ENCODE measurements around the gene ZFP36L1. TPM values are rescaled to one million over a fixed set of nuclear protein-coding genes. Genes with fewer than 3 reads are reported as not detected.

Gene ZFP36L1
- total and polyA plus RNA-seq, 2 donors (not counting 3 experiments of a cell fraction or from before 2014, with no cell fraction given), result 46.0 to 89.6 TPM

DNA sequence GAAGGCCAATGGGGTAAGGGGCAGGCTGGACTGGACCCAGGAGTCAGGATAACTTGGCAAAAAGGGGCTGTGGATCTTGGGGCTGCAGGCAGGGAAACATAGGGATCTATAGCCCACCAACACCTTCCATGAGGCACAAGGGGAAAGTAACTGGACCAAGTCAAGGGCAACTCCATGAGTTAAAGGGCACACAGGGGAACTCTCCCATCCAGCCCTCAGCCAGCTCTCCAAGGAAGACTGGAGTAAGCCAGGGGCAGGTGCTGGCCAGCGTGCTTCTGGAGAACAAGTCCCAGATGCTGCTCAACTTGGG lies 31.3 kb upstream of the ZFP36L1 start:
- Histone ChIP-seq H2AFZ (ENCODE audit: low read depth, low read length) (peak overlapping the region; percentile 87), H3K36me3 (ENCODE audit: control insufficient read depth in 2 of 2, extremely low read depth in 1 of 2, insufficient read depth in 2 of 2, low read length in 2 of 2) (no peaks in the 10 kb centered on the region), H3K27me3 (ENCODE audit: control insufficient read depth in 2 of 2, insufficient read depth in 2 of 2, low read length in 2 of 2) (no peaks in the 10 kb centered on the region), H4K20me1 (replicated peaks; ENCODE audit: control insufficient read depth, extremely low read depth, insufficient read depth, low read length) (no peaks in the 10 kb centered on the region), H3K4me3 (replicated peaks in 1 of 3; ENCODE audit: insufficient read depth in 1 of 3, low read depth in 1 of 3, low read length in 3 of 3) (no peak overlapping the region), H3K9ac (replicated peaks; ENCODE audit: extremely low read depth, insufficient read depth, low read length) (no peak overlapping the region), H3K4me1 (ENCODE audit: control insufficient read depth, extremely low read depth, insufficient read depth, low read length) (no peaks in the 10 kb centered on the region), H3K27ac (ENCODE audit: insufficient read depth, low read depth, low read length) (no peak overlapping the region), H3K9me3 (replicated peaks; ENCODE audit: control insufficient read depth, insufficient read depth, low read length) (no peaks in the 10 kb centered on the region), H3K79me2 (ENCODE audit: control insufficient read depth, insufficient read depth, low read length) (no peaks in the 10 kb centered on the region), H3K9me1 (replicated peaks; ENCODE audit: control insufficient read depth, extremely low read depth, insufficient read depth, low read length) (no peaks in the 10 kb centered on the region), H3K4me2 (ENCODE audit: insufficient read depth, low read length) (no peak overlapping the region)
- no peak for TF ChIP-seq MYC (IDR thresholded peaks at IDR 0.05; ENCODE audit: low read depth, low read length)
- BruUV-seq (replicated peaks), result no TSS peak
- dilution Hi-C loops (cut with MboI; ENCODE audit: extremely low pct_ligation_motif_present, low sequenced_read_pairs), result loop anchor here (25.0 kb wide), 1 partner anchor 887 kb away; no protein-coding TSS in a partner anchor
- DNase-seq (ENCODE audit: low read depth, low spot score) (no peak), FAIRE-seq (no peak)
- intact Hi-C loops (cut with micrococcal nuclease), result loop anchor here (1.0 to 2.0 kb wide), 3 partner anchors 20 to 987 kb away; no protein-coding TSS in a partner anchor
- POLR2A ChIA-PET, result no interaction called here
- CTCF ChIA-PET, result interaction anchor here (1.1 to 7.1 kb wide), 7 partner anchors 18 to 986 kb away, joined by 4 to 65 read pairs (median 11); no protein-coding TSS in a partner anchor

DNA sequence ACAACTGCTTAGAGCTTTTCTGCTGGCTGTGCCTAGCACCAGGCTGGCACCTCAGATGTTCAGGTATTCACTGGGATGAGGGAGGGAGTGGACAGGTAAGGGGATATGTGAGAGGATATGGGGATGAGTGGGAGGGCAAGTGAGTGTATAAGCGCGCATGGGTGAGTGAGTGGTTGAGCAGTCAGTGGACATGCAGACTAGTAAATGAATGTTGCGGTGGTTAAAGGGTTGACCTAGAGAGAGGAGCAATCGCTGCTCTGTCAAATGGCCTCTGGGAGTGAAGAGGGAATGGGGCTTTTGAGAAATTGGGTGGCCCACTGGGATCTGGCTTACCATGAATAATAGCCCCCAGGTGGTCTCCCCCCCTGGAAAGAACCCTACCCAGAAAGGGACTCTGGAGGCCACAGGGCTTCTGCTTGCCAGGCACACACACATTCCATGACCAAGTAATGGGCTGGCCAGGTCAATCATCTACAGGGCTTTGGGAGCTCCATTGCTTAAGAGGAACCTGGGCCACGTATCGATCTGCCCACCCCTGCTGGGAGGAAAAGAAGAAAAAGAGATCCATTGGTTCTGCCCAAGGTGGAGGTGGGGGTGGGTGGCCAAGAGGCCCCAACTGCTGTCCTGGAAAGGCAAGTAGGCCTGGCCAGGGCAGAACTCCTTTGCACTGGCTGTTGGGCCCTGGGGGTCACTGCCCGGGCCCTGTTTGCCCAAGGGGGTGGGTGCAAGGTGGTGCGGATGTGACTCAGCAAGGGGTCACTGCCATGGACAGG lies 30.8 kb upstream of the ZFP36L1 start:
- no peak overlapping the region for H3K4me3 ChIP-seq (replicated peaks in 1 of 3; ENCODE audit: insufficient read depth in 1 of 3, low read depth in 1 of 3, low read length in 3 of 3)
- no peak overlapping the region for H3K27ac ChIP-seq (ENCODE audit: insufficient read depth, low read depth, low read length)
- H3K4me1 ChIP-seq (ENCODE audit: control insufficient read depth, extremely low read depth, insufficient read depth, low read length), result no peaks in the 10 kb centered on the region
- no peak for TF ChIP-seq FOS (IDR thresholded peaks at IDR 0.05; ENCODE audit: borderline replicate concordance, insufficient read depth, low read length)
- TF ChIP-seq, protein P1, sequence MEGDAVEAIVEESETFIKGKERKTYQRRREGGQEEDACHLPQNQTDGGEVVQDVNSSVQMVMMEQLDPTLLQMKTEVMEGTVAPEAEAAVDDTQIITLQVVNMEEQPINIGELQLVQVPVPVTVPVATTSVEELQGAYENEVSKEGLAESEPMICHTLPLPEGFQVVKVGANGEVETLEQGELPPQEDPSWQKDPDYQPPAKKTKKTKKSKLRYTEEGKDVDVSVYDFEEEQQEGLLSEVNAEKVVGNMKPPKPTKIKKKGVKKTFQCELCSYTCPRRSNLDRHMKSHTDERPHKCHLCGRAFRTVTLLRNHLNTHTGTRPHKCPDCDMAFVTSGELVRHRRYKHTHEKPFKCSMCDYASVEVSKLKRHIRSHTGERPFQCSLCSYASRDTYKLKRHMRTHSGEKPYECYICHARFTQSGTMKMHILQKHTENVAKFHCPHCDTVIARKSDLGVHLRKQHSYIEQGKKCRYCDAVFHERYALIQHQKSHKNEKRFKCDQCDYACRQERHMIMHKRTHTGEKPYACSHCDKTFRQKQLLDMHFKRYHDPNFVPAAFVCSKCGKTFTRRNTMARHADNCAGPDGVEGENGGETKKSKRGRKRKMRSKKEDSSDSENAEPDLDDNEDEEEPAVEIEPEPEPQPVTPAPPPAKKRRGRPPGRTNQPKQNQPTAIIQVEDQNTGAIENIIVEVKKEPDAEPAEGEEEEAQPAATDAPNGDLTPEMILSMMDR (IDR thresholded peaks at IDR 0.05; ENCODE audit: extremely low read depth in 1 of 2, insufficient read depth in 1 of 2, low read depth in 1 of 2, low read length in 2 of 2), result no peak
- TF ChIP-seq EZH2 (IDR thresholded peaks at IDR 0.05; ENCODE audit: borderline replicate concordance, low read depth, low read length, severe bottlenecking), result no peak
- no peak for TF ChIP-seq POLR2A (IDR thresholded peaks at IDR 0.05; ENCODE audit: low read depth, low read length)
- no peak for TF ChIP-seq POLR2AphosphoS5 (IDR thresholded peaks at IDR 0.05; ENCODE audit: insufficient read depth, low read depth, low read length)
- TF ChIP-seq MYC (IDR thresholded peaks at IDR 0.05; ENCODE audit: low read depth, low read length), result no peak
- FAIRE-seq (no peak), DNase-seq (ENCODE audit: low read depth, low spot score) (no peak)
- no peaks in the 10 kb centered on the region for H3K79me2 ChIP-seq (ENCODE audit: control insufficient read depth, insufficient read depth, low read length)
- no peak overlapping the region for H2AFZ ChIP-seq (ENCODE audit: low read depth, low read length)
- no peak overlapping the region for H3K4me2 ChIP-seq (ENCODE audit: insufficient read depth, low read length)
- ChIA-PET CTCF (interaction anchor here (0.9 to 7.1 kb wide), 7 partner anchors 19 to 941 kb away, joined by 3 to 65 read pairs (median 6); partner anchors contain the start of gene ZFP36L1), POLR2A (no interaction called here)
- H3K9ac ChIP-seq (replicated peaks; ENCODE audit: extremely low read depth, insufficient read depth, low read length), result no peak overlapping the region
- no peaks in the 10 kb centered on the region for H3K27me3 ChIP-seq (ENCODE audit: control insufficient read depth in 2 of 2, insufficient read depth in 2 of 2, low read length in 2 of 2)
- intact Hi-C loops (cut with micrococcal nuclease) (loop anchor here (1.0 to 2.0 kb wide), 3 partner anchors 21 to 987 kb away; no protein-coding TSS in a partner anchor), dilution Hi-C loops (cut with MboI; ENCODE audit: extremely low pct_ligation_motif_present, low sequenced_read_pairs) (loop anchor here (25.0 kb wide), 1 partner anchor 886 kb away; no protein-coding TSS in a partner anchor)
- BruUV-seq (replicated peaks), result no TSS peak
- H4K20me1 ChIP-seq (replicated peaks; ENCODE audit: control insufficient read depth, extremely low read depth, insufficient read depth, low read length), result no peaks in the 10 kb centered on the region
- H3K9me3 ChIP-seq (replicated peaks; ENCODE audit: control insufficient read depth, insufficient read depth, low read length), result no peaks in the 10 kb centered on the region
- no peaks in the 10 kb centered on the region for H3K36me3 ChIP-seq (ENCODE audit: control insufficient read depth in 2 of 2, extremely low read depth in 1 of 2, insufficient read depth in 2 of 2, low read length in 2 of 2)
- H3K9me1 ChIP-seq (replicated peaks; ENCODE audit: control insufficient read depth, extremely low read depth, insufficient read depth, low read length), result no peaks in the 10 kb centered on the region

Data from endothelial cell of umbilical vein (primary cell).